ENCODE results near the gene WDR83.
"Not testable (repeated sequence)": the region's sequence is repeated elsewhere in the genome, so short reads cannot be mapped to it uniquely, and the experiment has no call there.

Gene WDR83

GRCh38 chr19:12695997-12696365 is 29.4 kb downstream of the WDR83 start:
- H3K36me3 ChIP-seq, result peaks cover 4 to 14% (median 14%) of the 10 kb centered on the region in 3 donors
- peak overlapping the region; percentile 66 to 93 for H3K4me3 ChIP-seq
- intact Hi-C loops (cut with DNase I; ENCODE audit: low total_unique reads), result no loop called here
- no peak for DNase-seq
- TF ChIP-seq, protein P1, sequence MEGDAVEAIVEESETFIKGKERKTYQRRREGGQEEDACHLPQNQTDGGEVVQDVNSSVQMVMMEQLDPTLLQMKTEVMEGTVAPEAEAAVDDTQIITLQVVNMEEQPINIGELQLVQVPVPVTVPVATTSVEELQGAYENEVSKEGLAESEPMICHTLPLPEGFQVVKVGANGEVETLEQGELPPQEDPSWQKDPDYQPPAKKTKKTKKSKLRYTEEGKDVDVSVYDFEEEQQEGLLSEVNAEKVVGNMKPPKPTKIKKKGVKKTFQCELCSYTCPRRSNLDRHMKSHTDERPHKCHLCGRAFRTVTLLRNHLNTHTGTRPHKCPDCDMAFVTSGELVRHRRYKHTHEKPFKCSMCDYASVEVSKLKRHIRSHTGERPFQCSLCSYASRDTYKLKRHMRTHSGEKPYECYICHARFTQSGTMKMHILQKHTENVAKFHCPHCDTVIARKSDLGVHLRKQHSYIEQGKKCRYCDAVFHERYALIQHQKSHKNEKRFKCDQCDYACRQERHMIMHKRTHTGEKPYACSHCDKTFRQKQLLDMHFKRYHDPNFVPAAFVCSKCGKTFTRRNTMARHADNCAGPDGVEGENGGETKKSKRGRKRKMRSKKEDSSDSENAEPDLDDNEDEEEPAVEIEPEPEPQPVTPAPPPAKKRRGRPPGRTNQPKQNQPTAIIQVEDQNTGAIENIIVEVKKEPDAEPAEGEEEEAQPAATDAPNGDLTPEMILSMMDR (IDR thresholded peaks at IDR 0.05), result no peak
- H3K27ac ChIP-seq, result peak overlapping the region; percentile 79 to 83
- H3K4me1 ChIP-seq, result peaks cover 3 to 21% (median 14%) of the 10 kb centered on the region in 4 donors
- no peaks in the 10 kb centered on the region for H3K9me3 ChIP-seq
- no peaks in the 10 kb centered on the region for H3K27me3 ChIP-seq

DNA sequence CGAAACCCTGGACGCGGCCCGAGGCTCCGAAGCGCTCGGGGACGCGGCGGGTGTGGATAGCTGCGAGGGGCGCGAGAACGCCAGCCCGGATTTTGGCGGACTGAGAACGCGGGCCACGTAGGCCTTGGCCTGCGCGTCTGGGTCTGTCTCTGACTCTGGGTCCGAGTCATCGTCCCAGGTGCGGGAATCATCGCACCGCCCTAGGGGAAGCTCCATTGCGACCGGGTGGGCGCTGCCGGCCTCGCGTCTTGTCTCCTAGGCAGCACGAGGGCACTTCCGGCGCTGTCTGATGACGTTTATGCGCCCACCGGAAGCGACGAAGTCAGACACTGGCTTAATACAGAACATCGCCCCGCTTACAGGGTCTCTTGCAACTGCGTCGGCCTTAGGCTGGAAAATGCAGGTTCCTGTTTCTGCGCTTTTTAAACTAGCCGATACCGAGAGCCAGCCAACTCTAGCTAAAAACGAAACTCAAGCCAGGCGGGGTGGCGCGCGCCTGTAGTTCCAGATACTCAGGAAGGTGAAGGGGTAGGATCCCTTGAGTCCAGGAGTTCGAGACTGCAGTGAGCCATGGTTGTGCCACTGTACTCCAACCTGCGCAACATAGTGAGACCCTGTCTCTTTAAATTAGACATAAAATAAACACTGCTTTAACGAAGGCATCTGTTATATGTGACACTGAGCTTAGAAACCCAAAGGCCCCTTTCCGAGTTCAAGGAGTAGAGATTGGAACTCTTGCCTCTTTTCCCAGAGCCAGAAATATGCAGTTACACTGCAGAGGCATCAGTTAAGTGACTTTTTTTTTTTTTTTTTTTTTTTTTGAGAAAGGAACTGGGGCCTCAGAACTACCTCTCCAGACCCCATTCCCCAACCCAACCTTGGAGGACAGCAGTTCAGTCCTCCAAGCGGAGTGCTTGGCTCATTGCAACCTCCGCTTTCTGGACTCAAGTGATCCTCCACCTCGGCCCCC is 30.0 kb downstream of the WDR83 start, which contains the start of gene FBXW9:
TSS of gene FBXW9 (minus strand) at position 266 of the 970 bp plus-strand sequence. CDS start at position 216, 50 bp downstream.
- TF ChIP-seq, protein P1 (IDR thresholded peaks at IDR 0.05), result no peak
- H3K27ac ChIP-seq, result peak within 1 kb of the TSS; percentile 79 to 83

GRCh38 chr19:12697425-12697824 is 30.8 kb downstream of the WDR83 start:
- H3K9me3 ChIP-seq; intact Hi-C loops (cut with DNase I; ENCODE audit: low total_unique reads); H3K27me3 ChIP-seq; DNase-seq: not testable (repeated sequence)
- peaks cover 19 to 28% (median 28%) of the 10 kb centered on the region in 3 donors for H3K36me3 ChIP-seq
- H3K4me1 ChIP-seq, result peaks cover 3 to 21% (median 14%) of the 10 kb centered on the region in 4 donors
- H3K27ac ChIP-seq, result peak overlapping the region in 1 of 2 donors; percentile 83
- peak overlapping the region in 1 of 2 donors; percentile 66 for H3K4me3 ChIP-seq

More for the DNA sequence above, 30.0 kb downstream of the WDR83 start, which contains the start of gene FBXW9:
- peak within 1 kb of the TSS; percentile 66 to 93 for H3K4me3 ChIP-seq
- DNase-seq, result peak; percentile 96 to 97
- no peaks in the 10 kb centered on the region for H3K9me3 ChIP-seq
- H3K27me3 ChIP-seq, result no peaks in the 10 kb centered on the region
- H3K36me3 ChIP-seq, result peaks cover 11 to 21% (median 20%) of the 10 kb centered on the region in 3 donors
- intact Hi-C loops (cut with DNase I; ENCODE audit: low total_unique reads), result no loop called here
- peaks cover 3 to 21% (median 14%) of the 10 kb centered on the region in 4 donors for H3K4me1 ChIP-seq

GRCh38 chr19:12698138-12698537 is 31.5 kb downstream of the WDR83 start:
- peaks cover 3 to 21% (median 14%) of the 10 kb centered on the region in 4 donors for H3K4me1 ChIP-seq
- no peak overlapping the region for H3K4me3 ChIP-seq
- intact Hi-C loops (cut with DNase I; ENCODE audit: low total_unique reads), result no loop called here
- no peak overlapping the region for H3K27ac ChIP-seq
- peaks cover 26 to 36% (median 35%) of the 10 kb centered on the region in 3 donors for H3K36me3 ChIP-seq
- TF ChIP-seq, protein P1 (IDR thresholded peaks at IDR 0.05), result no peak
- no peaks in the 10 kb centered on the region for H3K27me3 ChIP-seq
- DNase-seq, result no peak
- no peaks in the 10 kb centered on the region for H3K9me3 ChIP-seq

DNA sequence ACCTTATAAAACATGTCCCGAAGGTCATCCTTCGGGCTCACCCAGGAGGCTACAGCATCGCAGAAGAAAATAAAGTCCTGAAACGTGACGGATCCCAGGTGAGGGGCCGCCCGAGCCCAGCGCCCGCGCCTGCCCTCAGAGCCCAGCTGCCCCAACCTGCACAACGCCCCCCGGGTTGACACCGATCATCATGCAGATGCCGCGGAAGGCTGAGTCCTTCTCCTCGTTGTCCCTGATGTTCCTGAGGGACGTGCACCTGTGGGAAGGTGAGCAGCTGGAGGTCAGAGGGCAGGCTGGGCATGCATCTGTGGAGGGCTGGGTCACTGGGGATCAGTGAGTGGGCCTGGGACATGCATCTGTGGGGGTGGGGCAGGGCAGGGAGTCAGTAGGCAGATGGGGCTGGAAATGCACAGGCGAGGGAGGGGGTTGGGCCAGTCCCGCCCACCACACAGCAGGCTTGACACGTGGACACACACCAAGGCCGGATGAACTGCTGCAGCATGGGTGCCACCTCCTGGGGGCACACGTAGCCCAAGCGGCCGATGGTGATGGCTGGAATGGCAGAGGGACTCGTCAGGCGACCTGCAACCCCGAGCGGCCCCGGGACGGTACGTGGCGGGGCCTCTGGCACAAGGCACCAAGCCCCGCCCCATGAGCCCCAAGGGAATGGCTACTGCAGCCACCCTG is 35.1 kb downstream of the WDR83 start:
- H3K27me3 ChIP-seq, result no peaks in the 10 kb centered on the region
- TF ChIP-seq, protein P1 (IDR thresholded peaks at IDR 0.05), result no peak
- H3K9me3 ChIP-seq, result no peaks in the 10 kb centered on the region
- H3K4me1 ChIP-seq, result peaks cover 0 to 5% (median 2%) of the 10 kb centered on the region in 4 donors
- peaks cover 62 to 72% (median 71%) of the 10 kb centered on the region in 3 donors for H3K36me3 ChIP-seq
- DNase-seq, result no peak
- H3K27ac ChIP-seq, result no peak overlapping the region
- H3K4me3 ChIP-seq, result no peak overlapping the region
- intact Hi-C loops (cut with DNase I; ENCODE audit: low total_unique reads), result no loop called here

All from tibial artery (tissue), 4 donors.